NT2/D1 (cell line): ENCODE data around the gene VPS50.

Experiments
- DNase-seq: peaks from one replicate; pipeline ENCODE4 v3.0.0-alpha.2; 2011; ENCODE audit warnings: low read depth, low spot score
- H3K27me3 ChIP-seq: 2 replicates; pipeline ENCODE4 v1.6.0; 2011; ENCODE audit warnings: mild to moderate bottlenecking; ENCODE audit not compliant: insufficient read length, insufficient read depth
- H3K36me3 ChIP-seq: 2 replicates; pipeline ENCODE4 v1.6.1; 2011; ENCODE audit warnings: mild to moderate bottlenecking, low read length, mixed read lengths; ENCODE audit not compliant: insufficient read depth, insufficient read length
- H3K4me1 ChIP-seq: 2 replicates; pipeline ENCODE4 v1.5.1; 2011; ENCODE audit not compliant: insufficient read depth, insufficient read length
- H3K4me3 ChIP-seq: 2 replicates; pipeline ENCODE4 v1.5.1; 2011; ENCODE audit warnings: low read depth; ENCODE audit not compliant: insufficient read length
- H3K9ac ChIP-seq: 2 replicates; pipeline ENCODE4 v1.6.0; 2011; ENCODE audit warnings: low read depth; ENCODE audit not compliant: insufficient read length
- H3K9me3 ChIP-seq: 2 replicates; pipeline ENCODE4 v1.5.1; 2011; ENCODE audit warnings: mild to moderate bottlenecking, low read length; ENCODE audit not compliant: insufficient read depth
- SUZ12 ChIP-seq: IDR thresholded peaks from 2 replicates; pipeline ENCODE4 v1.6.1; 2011; ENCODE audit not compliant: insufficient read length, insufficient read depth; ENCODE audit errors: extremely low read depth
- YY1 ChIP-seq: IDR thresholded peaks from 2 replicates; pipeline ENCODE4 v1.6.1; 2011; ENCODE audit not compliant: insufficient read length, insufficient read depth
- ZNF274 ChIP-seq: IDR thresholded peaks from 2 replicates; pipeline ENCODE4 v1.6.1; 2011; ENCODE audit warnings: mild to moderate bottlenecking, low read depth, low read length

The VPS50 gene

DNA sequence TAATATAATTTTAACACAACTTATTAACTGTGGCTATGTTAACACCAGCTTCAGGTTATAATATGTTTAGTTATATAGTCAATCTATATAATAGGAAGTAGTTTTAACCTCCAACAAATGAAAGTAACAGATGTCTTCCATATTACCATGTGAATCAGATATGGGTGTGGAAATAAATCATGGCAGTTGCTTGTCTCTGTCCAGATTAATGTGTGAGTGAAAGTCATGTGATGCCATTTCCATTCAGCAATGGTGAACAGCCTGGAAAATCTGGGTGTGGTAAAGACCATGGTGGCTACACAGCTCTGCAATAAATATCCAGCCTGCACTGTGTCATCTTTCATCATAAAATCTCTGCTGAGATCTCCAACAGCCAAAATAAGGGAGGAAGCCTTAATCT lies 33.7 kb upstream of the VPS50 start:
- Histone ChIP-seq H3K27me3 (no peaks in the 10 kb centered on the region), H3K36me3 (no peaks in the 10 kb centered on the region), H3K4me3 (no peak overlapping the region), H3K9me3 (no peaks in the 10 kb centered on the region), H3K4me1 (no peaks in the 10 kb centered on the region), H3K9ac (no peak overlapping the region)
- TF ChIP-seq YY1 (no peak), ZNF274 (no peak), SUZ12 (no peak)
- DNase-seq = no peak

DNA sequence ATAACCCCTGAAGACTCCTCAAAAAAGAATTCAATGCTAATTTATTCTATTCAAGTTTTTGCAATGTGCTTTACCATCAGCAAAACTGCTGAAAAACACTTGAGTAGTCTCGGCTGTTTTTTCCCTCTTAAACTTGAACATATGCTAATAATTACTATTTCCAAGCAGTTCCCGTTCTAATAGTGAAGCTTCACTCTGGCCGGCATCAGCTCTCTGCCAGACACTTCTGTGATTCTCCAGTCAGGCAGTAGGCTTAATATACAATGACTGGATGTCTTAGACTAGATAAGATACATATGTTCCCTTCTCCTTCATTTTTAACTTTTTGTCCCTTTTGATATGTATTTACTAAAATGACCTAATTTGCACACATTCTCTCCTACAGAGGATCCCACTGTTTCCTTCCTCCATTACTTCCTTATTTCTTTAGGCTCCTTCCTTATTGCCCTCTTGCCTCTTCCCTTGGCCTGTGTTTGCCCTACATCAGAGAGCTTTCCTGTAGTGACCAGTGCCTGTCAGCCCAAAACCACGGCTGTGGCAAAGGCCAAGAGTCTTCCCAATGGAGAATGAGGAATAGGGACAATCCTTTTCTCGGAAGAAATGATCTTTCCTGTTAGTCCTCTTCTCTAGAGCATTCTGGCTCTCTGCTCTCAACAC lies 29.4 kb upstream of the VPS50 start:
- Histone ChIP-seq H3K9me3 (no peaks in the 10 kb centered on the region), H3K9ac (no peak overlapping the region), H3K36me3 (no peaks in the 10 kb centered on the region), H3K27me3 (no peaks in the 10 kb centered on the region), H3K4me1 (no peaks in the 10 kb centered on the region), H3K4me3 (no peak overlapping the region)
- no peak for TF ChIP-seq ZNF274
- TF ChIP-seq SUZ12 = no peak
- TF ChIP-seq YY1 = no peak
- DNase-seq = no peak

DNA sequence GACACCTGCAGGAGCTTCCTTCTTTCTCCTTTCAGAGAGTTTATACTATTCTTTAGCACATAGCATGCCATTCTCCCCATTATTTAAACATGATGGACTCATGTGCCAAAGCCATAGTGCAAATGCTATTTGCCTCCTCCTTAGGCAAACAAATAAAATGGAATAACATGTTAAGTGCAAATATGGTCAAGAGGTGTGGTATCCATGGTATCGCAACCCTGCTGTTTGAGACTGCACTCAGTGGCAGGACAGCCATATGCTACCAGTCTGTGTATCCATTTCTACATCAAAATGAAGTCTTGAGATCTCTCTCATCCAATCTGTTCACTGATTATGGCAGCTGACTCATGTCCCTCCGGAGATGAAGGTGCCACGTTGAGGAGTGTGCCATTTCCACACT lies 28.7 kb upstream of the VPS50 start:
- TF ChIP-seq YY1 = no peak
- TF ChIP-seq ZNF274 = no peak
- no peak for TF ChIP-seq SUZ12
- DNase-seq = no peak
- H3K9ac ChIP-seq = no peak overlapping the region
- H3K27me3 ChIP-seq = no peaks in the 10 kb centered on the region
- no peaks in the 10 kb centered on the region for H3K36me3 ChIP-seq
- no peaks in the 10 kb centered on the region for H3K4me1 ChIP-seq
- H3K4me3 ChIP-seq = no peak overlapping the region
- H3K9me3 ChIP-seq = no peaks in the 10 kb centered on the region

DNA sequence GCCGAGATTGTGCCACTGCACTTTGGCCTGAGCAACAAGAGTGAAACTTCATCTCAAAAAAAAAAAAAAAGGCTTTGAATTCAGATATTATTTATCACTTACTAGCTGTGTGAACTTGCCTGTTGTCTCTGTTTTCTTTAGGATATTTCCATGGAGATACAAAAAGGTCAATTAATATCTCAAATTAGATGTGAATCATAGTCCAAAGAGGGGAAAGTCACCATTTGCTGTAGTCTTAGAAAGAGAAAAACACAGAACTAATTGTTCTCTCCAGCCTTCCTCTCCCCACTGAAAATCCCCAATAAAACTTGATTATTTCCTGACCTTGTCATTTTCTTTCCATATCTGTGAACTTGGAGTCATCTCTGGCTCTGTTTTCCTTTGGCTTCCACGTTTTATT lies 27.1 kb upstream of the VPS50 start:
- no peaks in the 10 kb centered on the region for H3K4me1 ChIP-seq
- TF ChIP-seq YY1 (no peak), SUZ12 (no peak), ZNF274 (no peak)
- H3K27me3 ChIP-seq = no peaks in the 10 kb centered on the region
- H3K9me3 ChIP-seq = no peaks in the 10 kb centered on the region
- no peak overlapping the region for H3K4me3 ChIP-seq
- DNase-seq = no peak
- no peak overlapping the region for H3K9ac ChIP-seq
- no peaks in the 10 kb centered on the region for H3K36me3 ChIP-seq

DNA sequence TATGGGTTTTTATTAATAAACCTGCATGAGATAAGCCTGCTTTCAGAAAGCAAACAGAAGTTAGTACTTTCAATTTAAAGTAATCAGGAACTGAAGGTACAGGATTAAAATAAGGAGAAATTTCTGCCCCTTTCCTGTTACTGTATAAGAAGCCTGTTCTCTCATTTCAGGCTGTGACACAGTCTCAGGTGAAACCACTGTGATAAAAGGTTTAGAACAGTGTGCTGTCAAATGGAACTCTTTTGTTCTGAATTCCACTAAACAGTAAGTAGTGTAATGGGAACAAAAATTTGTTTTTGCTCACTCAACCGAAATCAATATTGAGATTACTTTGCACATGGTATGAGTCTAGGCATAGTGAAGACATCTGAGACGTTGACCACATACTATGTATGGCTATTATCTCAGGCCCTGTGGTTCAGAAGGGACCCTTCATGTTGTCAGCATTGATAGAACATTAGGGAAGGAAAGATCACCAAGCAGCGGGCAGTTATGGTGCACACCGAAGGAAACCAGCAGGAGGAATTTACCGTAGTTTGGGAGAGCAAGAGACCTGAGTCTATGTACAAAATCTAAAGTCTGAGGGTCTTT lies 20.8 kb upstream of the VPS50 start:
- Histone ChIP-seq H3K4me1 (no peaks in the 10 kb centered on the region), H3K9me3 (no peaks in the 10 kb centered on the region), H3K36me3 (no peaks in the 10 kb centered on the region), H3K9ac (no peak overlapping the region), H3K4me3 (no peak overlapping the region), H3K27me3 (no peaks in the 10 kb centered on the region)
- DNase-seq = no peak
- TF ChIP-seq YY1 = no peak

DNA sequence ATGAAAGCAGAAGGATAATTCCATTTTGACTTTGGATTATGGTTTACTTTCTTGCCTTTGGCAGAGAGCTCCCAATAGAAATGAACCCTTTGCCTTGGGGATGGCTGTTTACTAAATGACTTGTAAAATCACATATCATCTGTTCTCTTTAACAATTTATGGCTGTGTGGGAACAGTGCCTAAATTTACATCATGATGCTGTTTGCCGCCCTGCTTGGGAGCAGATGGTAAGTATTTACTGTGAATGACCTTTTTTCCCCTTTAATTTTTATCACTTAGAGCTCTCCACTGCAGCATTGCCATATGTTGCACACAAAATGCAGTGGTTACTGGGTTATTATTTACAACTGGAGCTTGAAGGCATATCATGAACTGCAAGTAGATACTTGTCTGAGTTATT lies 19.3 kb upstream of the VPS50 start:
- H3K9ac ChIP-seq = no peak overlapping the region
- no peak overlapping the region for H3K4me3 ChIP-seq
- no peaks in the 10 kb centered on the region for H3K27me3 ChIP-seq
- DNase-seq = no peak
- no peaks in the 10 kb centered on the region for H3K36me3 ChIP-seq
- no peaks in the 10 kb centered on the region for H3K9me3 ChIP-seq
- TF ChIP-seq YY1 (no peak), SUZ12 (no peak), ZNF274 (no peak)
- no peaks in the 10 kb centered on the region for H3K4me1 ChIP-seq

DNA sequence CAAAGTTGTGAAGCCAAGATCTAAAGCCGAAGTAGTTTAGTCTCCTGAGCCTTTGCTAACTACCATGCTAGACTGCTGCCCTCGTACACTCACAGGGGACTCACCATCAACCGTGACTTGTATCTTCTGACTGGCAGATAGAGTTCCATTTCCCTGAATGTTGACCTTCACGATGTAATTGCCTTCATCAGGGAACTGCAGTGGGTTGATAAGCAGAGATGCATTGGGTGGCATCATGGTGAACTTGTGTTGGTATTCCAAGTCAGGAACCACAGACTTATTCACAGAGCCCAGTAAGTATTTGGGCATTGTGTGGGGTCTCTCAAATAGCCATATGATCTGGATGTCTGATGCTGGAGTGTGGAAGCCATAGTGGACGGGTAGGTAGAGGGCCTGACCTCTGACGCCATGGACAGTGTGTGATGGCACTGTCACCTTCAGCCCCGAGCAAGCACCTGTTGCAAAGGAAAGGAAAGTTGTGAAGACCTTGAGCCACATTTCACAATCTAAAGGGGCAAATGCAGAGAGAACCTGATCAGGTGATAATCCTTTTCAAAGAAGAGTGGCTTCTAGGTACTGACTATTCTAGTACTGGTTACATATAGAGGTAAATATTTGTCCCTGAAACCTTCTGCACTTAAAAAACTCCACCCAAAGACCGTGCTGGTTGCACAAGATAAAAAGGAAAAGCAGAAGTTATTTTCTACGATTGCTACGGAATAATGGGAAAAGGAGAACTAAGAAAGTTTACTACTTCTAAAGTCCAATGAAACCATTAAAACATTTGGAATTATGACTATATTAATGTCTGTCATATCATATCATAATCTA lies 13.0 kb upstream of the VPS50 start:
- H3K9ac ChIP-seq = no peak overlapping the region
- H3K4me3 ChIP-seq = no peak overlapping the region
- no peak for TF ChIP-seq YY1
- no peak for TF ChIP-seq ZNF274
- no peak for TF ChIP-seq SUZ12
- H3K9me3 ChIP-seq = no peaks in the 10 kb centered on the region
- no peaks in the 10 kb centered on the region for H3K4me1 ChIP-seq
- no peaks in the 10 kb centered on the region for H3K36me3 ChIP-seq
- no peaks in the 10 kb centered on the region for H3K27me3 ChIP-seq
- DNase-seq = no peak
